SHP77 (cell line): ENCODE measurements around the gene MTUS2.

Experiments
- DNase-seq, 2 experiments: peaks; one replicate each; lab custom pipeline; 2025; lab: John Stamatoyannopoulos, UW

Gene MTUS2

GRCh38 chr13:28820099-28821051 lies at the start of gene MTUS2:
Gene MTUS2, plus strand, starts transcription at chr13:28820339.
- no peak for DNase-seq

- DNase-seq: no peak
Measured at GRCh38 chr13:28778308-28779215, 41.6 kb upstream of the MTUS2 start.

- no peak for DNase-seq
Measured at GRCh38 chr13:28792992-28793391, 27.1 kb upstream of the MTUS2 start.

- no peak for DNase-seq
Measured at GRCh38 chr13:28794396-28794795, 25.7 kb upstream of the MTUS2 start.

GRCh38 chr13:28796938-28797257 lies 23.2 kb upstream of the MTUS2 start:
- no peak for DNase-seq

GRCh38 chr13:28805193-28805819 lies 14.8 kb upstream of the MTUS2 start:
- DNase-seq: peak; percentile 25 to 38

- DNase-seq: no peak
Measured at GRCh38 chr13:28817204-28817603, 2.9 kb upstream of the MTUS2 start.

- DNase-seq: no peak
Measured at GRCh38 chr13:28819046-28819730, 951 bp upstream of the MTUS2 start.

- no peak for DNase-seq
Measured at GRCh38 chr13:28819735-28820098, 422 bp upstream of the MTUS2 start.

GRCh38 chr13:28822151-28822550 lies 2.0 kb downstream of the MTUS2 start:
- DNase-seq: no peak

- no peak for DNase-seq
Measured at GRCh38 chr13:28822801-28823200, 2.7 kb downstream of the MTUS2 start.

- DNase-seq: no peak
Measured at GRCh38 chr13:28825379-28825778, 5.2 kb downstream of the MTUS2 start.

GRCh38 chr13:28826368-28826767 lies 6.2 kb downstream of the MTUS2 start:
- no peak for DNase-seq

- no peak for DNase-seq
Measured at GRCh38 chr13:28830580-28830979, 10.4 kb downstream of the MTUS2 start.

- no peak for DNase-seq
Measured at GRCh38 chr13:28831117-28831516, 11.0 kb downstream of the MTUS2 start.

- DNase-seq: no peak
Measured at GRCh38 chr13:28837111-28837510, 17.0 kb downstream of the MTUS2 start.

GRCh38 chr13:28843639-28844038 lies 23.5 kb downstream of the MTUS2 start:
- DNase-seq: no peak

- no peak for DNase-seq
Measured at GRCh38 chr13:28849441-28849840, 29.3 kb downstream of the MTUS2 start.

- no peak for DNase-seq
Measured at GRCh38 chr13:28850226-28850625, 30.1 kb downstream of the MTUS2 start.

GRCh38 chr13:28851422-28851821 lies 31.3 kb downstream of the MTUS2 start:
- DNase-seq: no peak

GRCh38 chr13:28854657-28855056 lies 34.5 kb downstream of the MTUS2 start:
- no peak for DNase-seq

- DNase-seq: no peak
Measured at GRCh38 chr13:28856287-28856686, 36.1 kb downstream of the MTUS2 start.
